Measurements from ENCODE around the gene KPTN.
A peak's percentile ranks its signal among the peaks of the same experiment; 100 is the strongest.

GRCh38 chr19:47521473-47522180, 37.6 kb upstream of the KPTN start:
- TF ChIP-seq HNRNPLL (IDR thresholded peaks at IDR 0.05; ENCODE audit: low read depth, low read length, poor library complexity, severe bottlenecking) (no peak), MTA1 (CRISPR knock-in tag; IDR thresholded peaks at IDR 0.05; ENCODE audit: borderline replicate concordance) (no peak), ZNF780A (CRISPR knock-in tag; IDR thresholded peaks at IDR 0.05) (no peak), E2F1 (CRISPR knock-in tag; IDR thresholded peaks at IDR 0.05) (no peak), CTCF (CRISPR knock-in tag; IDR thresholded peaks at IDR 0.05) (peak; percentile 56)
